ENCODE results near the gene RPL34.

The RPL34 gene

GRCh38 chr4:108624263-108625056 lies 4.1 kb downstream of the RPL34 start:
- no peak for DNase-seq

- DNase-seq: no peak
These were observed 5.7 kb downstream of the RPL34 start for GRCh38 chr4:108626056-108626455.

- no peak for DNase-seq
These were observed 8.0 kb downstream of the RPL34 start for GRCh38 chr4:108628411-108628810.

GRCh38 chr4:108635070-108635655 lies 14.8 kb downstream of the RPL34 start:
- no peak for DNase-seq

- DNase-seq: no peak
These were observed 15.9 kb downstream of the RPL34 start for GRCh38 chr4:108636246-108636645.

GRCh38 chr4:108637856-108638255 lies 17.5 kb downstream of the RPL34 start:
- no peak for DNase-seq

GRCh38 chr4:108644237-108644636 lies 23.9 kb downstream of the RPL34 start:
- no peak for DNase-seq

- DNase-seq: no peak
These were observed 26.3 kb downstream of the RPL34 start for GRCh38 chr4:108646706-108647105.

- DNase-seq: no peak
These were observed 29.5 kb downstream of the RPL34 start for GRCh38 chr4:108649863-108650211.

GRCh38 chr4:108650212-108651013 lies 30.0 kb downstream of the RPL34 start, which contains the start of gene OSTC:
TSS of gene OSTC (plus strand) at chr4:108650599. CDS start at chr4:108650656, 57 bp downstream.
- DNase-seq: peak; percentile 95

- DNase-seq: no peak
These were observed 30.8 kb downstream of the RPL34 start for GRCh38 chr4:108651014-108651791.

- DNase-seq: no peak
These were observed 42.3 kb downstream of the RPL34 start for GRCh38 chr4:108662629-108663028.

- DNase-seq: no peak
These were observed 54.1 kb downstream of the RPL34 start for GRCh38 chr4:108674356-108674977.

All from femur (tissue), 1 donor.